NOMO-1 treated with DMSO at 0.1 percent for 48 hours (cell line): ENCODE results near the gene NCEH1.

ENCODE experiments used
- DNase-seq: peaks from one replicate; lab custom pipeline; 2025; ENCODE audit not compliant: unreplicated experiment; lab: John Stamatoyannopoulos, UW

NCEH1 gene

GRCh38 chr3:172614340-172615274 is 96.3 kb downstream of the NCEH1 start:
- DNase-seq, result no peak

- no peak for DNase-seq
Observed at GRCh38 chr3:172613845-172614244, 97.0 kb downstream of the NCEH1 start.

DNA sequence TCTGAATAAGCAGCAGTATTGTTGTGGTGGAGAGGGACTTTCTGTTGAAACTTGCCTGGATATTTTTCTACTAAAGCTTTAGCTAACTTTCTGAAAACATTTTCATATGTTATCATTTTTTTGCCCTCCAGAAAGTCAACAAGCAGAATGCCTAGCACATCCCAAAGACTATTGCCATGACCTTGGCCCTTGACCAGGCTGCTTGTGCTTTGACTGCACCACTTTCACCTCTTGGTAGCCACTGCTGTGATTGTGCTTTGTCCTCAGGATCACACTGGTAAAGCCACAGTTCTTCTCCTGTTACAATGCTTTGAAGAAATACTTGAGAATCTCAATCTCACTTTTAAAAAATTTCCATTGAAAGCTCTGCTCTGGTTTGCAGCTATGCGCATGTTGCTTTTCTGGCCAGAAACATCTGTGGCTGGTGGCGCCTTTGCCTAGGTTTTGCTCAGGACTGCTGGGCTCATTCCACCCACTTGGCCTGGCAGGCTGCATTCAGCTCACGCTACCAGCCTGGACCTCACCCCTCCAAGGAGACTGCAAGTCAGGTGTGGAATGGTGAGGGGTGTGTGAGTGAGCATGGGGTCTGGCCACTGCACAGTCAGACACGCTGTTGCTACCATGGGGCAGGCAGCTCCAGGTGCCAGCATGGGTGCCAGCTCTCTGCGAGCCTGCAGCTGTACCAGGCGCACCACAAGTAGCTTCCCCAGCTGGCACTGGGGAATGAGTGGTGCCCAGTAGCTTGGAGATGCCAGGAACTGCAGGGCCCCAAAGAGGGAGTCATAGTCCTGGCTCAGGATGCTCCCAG is 97.8 kb downstream of the NCEH1 start:
- DNase-seq, result no peak

- DNase-seq, result no peak
Observed at GRCh38 chr3:172609750-172610149, 101.1 kb downstream of the NCEH1 start.

DNA sequence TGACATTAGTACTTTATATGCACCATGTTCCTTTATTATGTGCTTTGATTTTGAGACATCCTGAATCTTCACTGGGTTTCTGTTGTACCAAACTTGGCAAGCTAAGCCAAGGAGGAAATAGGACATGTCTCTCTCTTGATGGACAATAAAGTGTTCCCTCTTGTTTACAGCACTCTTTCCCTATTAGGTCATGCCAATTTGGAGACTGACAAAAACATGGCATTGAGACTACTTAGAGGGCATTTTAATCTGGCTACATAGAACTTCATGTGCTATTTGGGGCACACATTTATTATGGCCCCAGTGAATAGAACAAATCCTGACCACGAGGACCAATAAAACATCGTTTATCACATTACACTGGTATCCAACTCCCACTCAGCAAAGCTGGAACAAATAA is 102.3 kb downstream of the NCEH1 start:
- DNase-seq, result no peak

DNA sequence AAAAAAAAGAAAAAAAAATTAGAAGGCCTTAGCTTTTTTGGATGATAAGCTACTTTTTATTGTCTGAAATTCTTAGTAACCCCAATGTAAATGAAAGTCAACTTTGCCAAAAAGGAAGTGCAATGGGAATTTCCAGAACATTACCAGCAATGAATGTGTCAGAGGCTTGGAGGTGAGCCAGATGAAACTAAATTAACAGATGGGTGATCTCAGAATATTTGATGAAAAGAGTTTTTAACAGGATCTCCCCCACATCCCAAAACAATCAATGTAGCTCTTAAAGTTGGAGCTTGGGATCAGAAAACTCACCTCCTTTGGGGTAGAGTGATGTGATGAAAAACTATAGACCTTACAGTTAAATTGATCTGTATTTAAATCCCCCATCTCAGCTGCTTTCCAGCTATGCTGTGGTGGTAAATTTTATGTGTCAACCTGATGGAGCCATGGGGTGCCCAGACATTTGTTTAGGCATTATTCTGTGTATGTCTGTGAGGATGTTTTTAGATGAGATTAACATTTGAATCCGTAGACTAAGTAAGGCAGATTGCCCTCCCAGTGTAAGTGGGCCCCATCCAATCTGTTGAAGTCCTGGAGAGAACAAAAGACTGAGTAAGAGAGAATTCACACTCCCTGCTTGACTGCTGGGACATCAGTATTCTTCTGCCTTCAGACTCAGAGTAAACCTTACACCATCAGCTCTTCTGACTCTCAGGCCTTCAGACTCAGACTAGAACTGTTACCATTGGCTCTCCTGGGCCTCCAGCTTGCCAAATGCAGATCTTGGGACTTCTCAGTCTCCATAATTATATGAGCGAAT is 103.4 kb downstream of the NCEH1 start:
- no peak for DNase-seq

GRCh38 chr3:172606021-172606420 is 104.8 kb downstream of the NCEH1 start:
- no peak for DNase-seq

DNA sequence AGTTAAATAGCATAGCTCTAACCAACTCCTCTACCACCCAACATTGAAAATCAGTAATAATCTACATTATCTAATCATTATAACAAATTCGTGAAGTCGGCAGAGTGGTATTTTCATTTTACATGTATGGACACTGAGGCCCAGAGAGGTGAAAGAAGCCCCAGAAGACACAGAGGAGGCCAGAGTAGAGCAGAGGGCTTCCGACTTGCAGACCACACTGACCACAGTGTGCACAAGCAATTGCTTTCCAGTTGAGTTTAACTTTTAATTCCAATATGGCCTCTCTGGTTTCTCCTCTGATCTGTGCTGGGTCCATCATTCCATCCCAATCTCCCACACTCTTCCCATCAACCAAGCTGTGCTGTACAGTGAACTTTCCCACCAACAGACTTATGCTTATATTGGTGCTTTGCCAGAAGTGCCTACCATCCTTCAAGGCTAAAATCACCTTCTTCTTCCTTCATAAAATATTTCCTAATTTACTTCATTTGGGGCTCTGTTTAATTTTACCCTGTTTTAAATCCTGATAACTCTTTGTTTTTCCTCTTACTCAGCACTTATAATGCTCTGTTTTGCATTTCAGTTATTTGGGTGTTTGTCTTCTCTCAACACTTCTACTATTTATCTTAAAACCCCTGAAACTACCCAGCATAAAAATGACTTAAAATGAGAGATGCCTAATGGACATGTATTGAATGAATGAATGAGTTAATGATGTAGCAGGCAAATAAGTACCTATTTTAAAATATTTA is 105.8 kb downstream of the NCEH1 start:
- DNase-seq, result no peak

DNA sequence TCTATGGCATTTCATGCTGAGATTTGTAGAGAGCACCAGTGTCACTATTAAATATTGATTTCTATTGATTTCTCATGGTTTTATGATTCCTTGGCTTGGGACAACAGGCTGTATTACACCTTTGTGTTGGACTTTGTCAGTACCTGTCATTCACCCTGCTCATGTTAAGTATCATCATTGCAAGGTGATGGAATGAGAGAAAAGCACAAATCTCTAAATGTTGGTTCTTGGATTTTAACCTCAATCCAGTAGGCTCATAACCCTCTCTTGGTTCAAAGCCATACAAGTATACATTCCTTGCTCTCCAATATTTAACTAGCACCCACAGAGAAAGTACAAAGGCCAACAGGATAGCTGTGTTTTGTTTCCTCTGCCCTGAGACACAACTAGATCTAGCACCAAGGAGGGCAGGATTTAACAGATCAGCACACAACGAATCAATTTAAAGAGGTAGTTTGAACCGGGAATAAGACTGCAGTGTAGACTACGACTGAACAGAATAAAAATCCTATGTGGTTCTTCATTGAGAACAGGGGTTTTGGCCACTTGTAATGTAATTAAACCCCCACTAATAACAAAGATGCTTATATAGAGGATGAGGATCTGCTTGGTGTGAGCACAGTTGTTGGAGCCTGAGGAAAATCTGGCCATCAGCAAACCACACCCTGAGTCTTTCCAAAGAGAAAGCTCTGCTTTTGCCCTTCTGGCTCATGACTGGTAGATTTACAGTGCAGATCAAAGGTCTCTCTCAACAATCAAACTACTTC is 109.6 kb downstream of the NCEH1 start:
- DNase-seq, result no peak

DNA sequence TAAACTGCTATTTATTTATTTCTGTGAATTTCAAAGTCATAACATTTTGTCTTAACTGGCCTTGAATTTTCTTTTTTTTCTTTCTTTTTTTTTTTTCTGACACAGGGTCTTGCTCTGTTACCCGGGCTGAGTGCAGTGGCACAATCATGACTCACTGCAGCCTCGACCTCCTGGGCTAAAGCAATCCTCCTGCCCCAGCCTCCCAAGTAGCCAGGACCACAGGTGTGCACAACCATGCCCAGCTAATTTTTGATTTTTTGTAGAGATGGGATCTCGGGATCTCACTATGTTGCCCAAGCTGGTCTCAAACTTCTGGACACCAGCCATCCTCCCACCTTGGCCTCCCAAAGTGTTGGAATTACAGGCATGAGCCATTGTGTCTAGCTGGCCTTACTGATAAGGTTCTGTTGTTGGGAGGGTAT is 110.2 kb downstream of the NCEH1 start:
- no peak for DNase-seq

- no peak for DNase-seq
Observed at GRCh38 chr3:172598904-172599303, 112.0 kb downstream of the NCEH1 start.

DNA sequence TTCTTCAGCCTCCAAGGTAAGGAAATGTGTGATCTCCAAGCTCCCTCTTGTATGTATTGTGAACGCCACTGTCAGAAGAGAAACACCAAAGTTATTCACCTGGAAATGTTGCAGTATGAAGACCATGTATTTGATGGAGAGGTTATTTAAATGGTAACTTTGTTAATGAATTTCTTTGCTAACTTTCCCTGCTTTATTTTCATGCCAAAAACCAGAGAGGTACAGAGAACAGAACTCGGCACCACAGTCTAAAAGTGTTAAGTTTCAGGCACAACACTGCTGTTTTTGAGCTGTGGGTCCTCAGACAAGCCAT is 114.5 kb downstream of the NCEH1 start:
- no peak for DNase-seq

- DNase-seq, result peak; percentile 94
Observed at GRCh38 chr3:172595664-172596393, 115.0 kb downstream of the NCEH1 start.

GRCh38 chr3:172594900-172595663 is 115.8 kb downstream of the NCEH1 start:
- peak; percentile 55 for DNase-seq

DNA sequence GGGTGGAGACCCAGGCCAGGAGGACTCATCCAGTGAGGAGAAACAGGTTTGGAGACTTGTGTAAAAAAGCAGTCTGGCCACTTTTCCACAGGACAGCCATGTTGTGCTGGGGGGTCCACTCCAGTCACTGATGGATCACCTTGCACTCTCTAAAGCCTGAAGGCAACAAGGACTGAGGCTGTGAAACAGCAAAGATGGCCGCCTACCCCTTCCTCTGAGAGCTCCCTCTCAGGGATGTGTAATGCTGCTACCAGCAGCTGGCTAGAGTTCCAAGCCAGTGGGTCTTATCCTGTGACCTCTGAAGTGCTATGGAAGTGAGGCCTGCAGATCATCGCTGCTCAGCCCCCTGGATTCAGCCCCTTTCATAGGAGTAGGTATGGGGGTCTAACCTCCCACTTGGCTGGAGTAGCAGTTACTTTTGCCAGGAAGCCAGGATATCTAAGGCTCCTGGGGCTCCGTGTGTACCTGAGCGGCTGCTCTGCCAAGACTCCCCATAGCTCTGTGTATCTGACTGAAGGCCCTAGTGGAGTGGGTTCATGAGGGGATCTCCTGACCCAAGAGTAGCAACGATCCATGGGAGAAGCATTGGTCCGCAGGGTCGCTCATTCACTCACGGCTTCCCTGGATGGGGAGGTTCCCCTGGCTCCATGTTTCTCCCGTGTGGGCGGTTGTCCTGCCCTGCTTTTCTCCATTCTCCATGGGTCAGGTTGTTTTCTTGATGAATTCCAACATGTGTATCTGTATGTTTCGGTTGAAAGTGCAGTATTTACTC is 117.8 kb downstream of the NCEH1 start:
- DNase-seq, result no peak

GRCh38 chr3:172591876-172592771 is 118.7 kb downstream of the NCEH1 start:
- DNase-seq, result no peak

DNA sequence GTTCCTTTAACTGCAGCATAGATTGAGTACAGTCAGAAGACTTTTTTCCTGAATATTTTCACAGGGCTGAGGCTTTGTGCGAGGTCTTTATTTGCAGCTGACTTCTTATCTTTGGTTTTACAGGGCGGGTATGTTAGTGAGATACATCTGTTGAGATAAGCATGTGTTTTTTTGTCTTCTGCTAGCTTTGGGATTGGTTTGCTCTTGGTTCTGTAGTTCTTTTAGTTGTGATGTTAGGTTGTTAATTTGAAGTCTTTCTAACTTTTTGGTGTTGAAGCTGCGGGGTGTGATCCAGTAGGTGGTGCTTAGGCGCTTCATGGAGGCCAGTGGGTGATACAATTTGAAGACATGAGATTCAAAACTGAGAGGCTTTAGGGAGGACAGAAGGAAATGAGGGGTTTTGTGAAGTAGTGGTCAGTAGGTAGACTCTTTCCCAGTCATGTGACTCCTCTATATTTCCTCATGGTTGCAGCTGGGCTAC is 119.7 kb downstream of the NCEH1 start:
- DNase-seq, result no peak
